AG04450 (cell line): ENCODE measurements around the gene RRP8. TPM values are rescaled to one million over a fixed set of nuclear protein-coding genes. Genes with fewer than 3 reads are reported as not detected.

Experiments used
- CTCF ChIA-PET: fragments of 300-600, 350-600 bp; formaldehyde crosslinking; extraction: SDS; loops from one replicate; lab custom pipeline; 2022; ENCODE audit warnings: antibody characterized with exemption, inconsistent platforms; lab: Charles Lee
- POLR2A ChIA-PET: fragments of 350-600 bp; formaldehyde crosslinking; extraction: SDS; loops from one replicate; lab custom pipeline; 2021; ENCODE audit warnings: antibody characterized with exemption, inconsistent platforms; lab: Yijun Ruan, JAX
- DNase-seq: peaks from one replicate; pipeline ENCODE4 v3.0.0-alpha.2; 2011; ENCODE audit warnings: low read depth, low spot score
- H3K27ac ChIP-seq: one replicate; pipeline ENCODE4 v1.5.1; 2012; ENCODE audit warnings: low read depth, low read length, control low read depth
- H3K27me3 ChIP-seq: one replicate; pipeline ENCODE4 v1.6.0; 2012; ENCODE audit warnings: low read length; ENCODE audit not compliant: control insufficient read depth, insufficient read depth
- H3K4me3 ChIP-seq: 2 replicates; pipeline ENCODE4 v1.5.1; 2011; ENCODE audit warnings: mild to moderate bottlenecking, low read depth, low read length, control low read depth
- H3K9me3 ChIP-seq: 2 replicates; pipeline ENCODE4 v1.5.1; 2012; ENCODE audit warnings: low read length; ENCODE audit not compliant: control insufficient read depth, insufficient read depth
- polyA plus RNA-seq: library from polyadenylated mRNA; depleted of rRNA; stranded (reverse); fragments of >200 nt; gene quantifications from 2 replicates; pipeline ENCODE4 v1.2.3, GENCODE V29; 2011
- TF ChIP-seq, protein P1 (sequence below): IDR thresholded peaks from 2 replicates; pipeline ENCODE4 v1.5.1; 2011; ENCODE audit warnings: low read depth, low read length, control low read depth, inconsistent platforms

Gene RRP8
- polyA plus RNA-seq, 1 experiment = 16.3 TPM

DNA sequence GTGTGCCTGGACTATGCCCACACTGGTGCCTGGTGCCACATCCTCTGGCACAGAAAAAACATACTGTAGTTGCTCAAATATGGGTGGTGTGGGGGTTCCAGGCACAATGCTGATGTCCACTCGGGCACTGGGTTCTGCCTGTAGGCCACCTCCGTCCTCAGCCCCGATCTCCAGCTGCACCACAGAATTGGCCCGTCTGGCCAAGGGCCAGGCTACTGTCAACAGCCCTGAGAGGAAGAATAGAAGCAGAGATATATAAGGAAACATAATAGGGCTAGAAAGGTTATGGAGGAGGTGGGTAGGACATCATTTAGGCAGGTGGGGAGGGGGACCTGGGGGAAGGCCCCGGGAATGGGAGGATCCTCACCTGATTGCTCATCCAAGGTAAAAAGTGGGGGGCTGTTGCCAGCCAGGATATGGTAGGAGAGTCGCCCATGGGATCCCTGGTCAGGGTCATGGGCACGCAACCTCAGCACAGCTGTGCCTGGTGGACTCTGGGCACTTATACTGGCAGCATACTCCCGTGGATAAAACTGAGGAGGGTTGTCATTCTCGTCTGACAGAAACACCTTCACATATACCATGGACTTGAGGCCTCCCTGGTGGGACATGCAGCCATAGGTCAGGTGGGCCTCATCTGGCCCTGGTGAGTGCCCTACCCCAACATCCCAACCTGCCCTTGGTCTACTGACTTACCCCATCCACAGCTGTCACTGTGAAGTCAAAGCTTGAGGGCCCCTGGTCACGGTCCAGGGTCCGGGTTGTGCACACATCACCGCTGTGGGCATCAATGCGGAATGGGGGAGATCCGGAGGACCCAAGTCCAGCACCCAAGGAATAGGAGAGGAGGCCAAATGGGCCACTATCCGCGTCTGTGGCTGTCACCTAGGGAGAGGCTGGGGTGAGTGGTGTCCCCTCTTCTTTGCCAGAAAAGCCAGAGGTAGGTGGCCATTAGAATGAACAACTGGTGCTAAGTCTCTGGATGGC is 30.3 kb upstream of the RRP8 start:
- CTCF ChIA-PET = no interaction called here
- TF ChIP-seq, protein P1, sequence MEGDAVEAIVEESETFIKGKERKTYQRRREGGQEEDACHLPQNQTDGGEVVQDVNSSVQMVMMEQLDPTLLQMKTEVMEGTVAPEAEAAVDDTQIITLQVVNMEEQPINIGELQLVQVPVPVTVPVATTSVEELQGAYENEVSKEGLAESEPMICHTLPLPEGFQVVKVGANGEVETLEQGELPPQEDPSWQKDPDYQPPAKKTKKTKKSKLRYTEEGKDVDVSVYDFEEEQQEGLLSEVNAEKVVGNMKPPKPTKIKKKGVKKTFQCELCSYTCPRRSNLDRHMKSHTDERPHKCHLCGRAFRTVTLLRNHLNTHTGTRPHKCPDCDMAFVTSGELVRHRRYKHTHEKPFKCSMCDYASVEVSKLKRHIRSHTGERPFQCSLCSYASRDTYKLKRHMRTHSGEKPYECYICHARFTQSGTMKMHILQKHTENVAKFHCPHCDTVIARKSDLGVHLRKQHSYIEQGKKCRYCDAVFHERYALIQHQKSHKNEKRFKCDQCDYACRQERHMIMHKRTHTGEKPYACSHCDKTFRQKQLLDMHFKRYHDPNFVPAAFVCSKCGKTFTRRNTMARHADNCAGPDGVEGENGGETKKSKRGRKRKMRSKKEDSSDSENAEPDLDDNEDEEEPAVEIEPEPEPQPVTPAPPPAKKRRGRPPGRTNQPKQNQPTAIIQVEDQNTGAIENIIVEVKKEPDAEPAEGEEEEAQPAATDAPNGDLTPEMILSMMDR = no peak

DNA sequence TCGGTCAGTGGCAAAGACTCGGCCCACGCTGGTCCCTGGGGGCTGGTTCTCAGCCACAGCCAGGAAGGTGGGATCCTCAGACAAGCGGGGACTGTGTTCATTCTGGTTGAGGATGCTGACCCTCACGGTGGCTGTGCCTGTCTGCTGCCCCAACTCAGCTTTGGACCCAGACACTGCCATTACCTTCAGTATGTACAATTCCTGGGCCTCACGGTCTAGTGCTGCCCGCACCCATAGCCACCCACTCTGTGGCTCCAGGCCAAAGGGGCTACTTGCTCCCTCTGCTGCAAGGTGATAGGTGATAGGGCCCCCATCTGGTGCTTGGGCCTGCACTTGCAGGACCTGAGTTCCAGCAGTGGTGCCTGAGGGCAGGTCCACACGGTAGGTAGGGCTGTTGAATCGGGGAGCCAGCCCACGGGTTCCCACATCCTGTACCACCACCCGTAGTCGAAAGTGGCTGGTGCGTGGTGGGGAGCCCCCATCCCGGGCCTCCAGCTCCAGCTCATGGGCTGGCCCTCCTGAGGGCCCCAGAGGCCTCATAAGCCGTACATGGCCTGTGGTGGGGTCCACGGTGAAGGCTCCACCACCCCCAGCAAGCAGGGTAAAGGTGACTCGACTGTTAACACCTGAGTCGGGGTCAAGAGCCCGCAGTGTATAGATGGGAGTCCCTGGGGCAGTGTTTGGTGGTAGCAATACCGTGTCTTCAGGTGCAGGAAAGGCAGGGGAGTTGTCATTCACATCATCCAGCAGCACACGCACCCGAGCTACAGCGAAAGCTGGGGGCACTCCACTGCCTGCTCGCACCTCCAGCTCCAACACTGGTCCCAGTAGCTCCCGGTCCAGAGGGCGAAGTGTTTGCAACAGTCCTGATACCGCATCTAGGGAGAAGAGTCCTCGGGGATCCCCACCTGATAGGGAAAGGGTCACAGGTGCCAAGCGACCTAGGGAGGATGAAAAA is 29.0 kb upstream of the RRP8 start:
- Histone ChIP-seq H3K9me3 (peaks cover 4% of the 10 kb centered on the region; the same call in 1 of the 2 replicates), H3K27ac (no peak overlapping the region), H3K27me3 (no peaks in the 10 kb centered on the region), H3K4me3 (no peak overlapping the region)
- TF ChIP-seq, protein P1 = no peak
- POLR2A ChIA-PET = no interaction called here
- CTCF ChIA-PET = interaction anchor here (1.7 kb wide), 1 partner anchor 51 kb away, joined by 6 read pairs; the partner anchor contains the start of gene MRPL17
- DNase-seq = no peak

More for the DNA sequence above, 30.3 kb upstream of the RRP8 start:
- POLR2A ChIA-PET = no interaction called here
- H3K4me3 ChIP-seq = no peak overlapping the region
- no peak overlapping the region for H3K27ac ChIP-seq
- no peak for DNase-seq
- H3K9me3 ChIP-seq = peaks cover 4% of the 10 kb centered on the region; the same call in 1 of the 2 replicates
- no peaks in the 10 kb centered on the region for H3K27me3 ChIP-seq

DNA sequence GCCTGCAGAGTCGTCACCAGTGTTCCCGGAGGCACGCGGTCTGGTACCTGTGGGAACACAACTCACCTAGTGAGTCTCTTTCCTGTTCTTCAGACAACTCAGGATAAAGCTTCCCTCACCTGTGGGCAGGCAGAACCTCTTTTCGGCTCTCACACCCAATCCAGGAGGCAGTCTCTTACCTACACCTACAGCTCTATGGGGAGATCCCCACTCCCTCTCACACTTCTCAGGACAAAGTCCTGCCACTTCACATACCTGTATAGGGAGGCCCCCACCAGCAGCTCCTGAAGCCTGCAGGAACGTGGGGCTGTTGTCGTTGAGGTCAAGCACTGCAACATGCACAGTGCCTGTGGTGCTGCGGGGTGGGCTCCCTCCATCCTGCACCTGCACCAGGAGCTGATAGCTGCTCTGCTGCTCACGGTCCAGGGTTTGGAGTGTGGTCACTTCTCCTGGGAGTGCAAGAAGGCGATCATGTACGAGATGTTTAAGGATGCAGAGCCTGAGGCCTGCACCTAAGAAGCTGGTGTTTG is 28.0 kb upstream of the RRP8 start:
- ChIA-PET POLR2A (interaction anchor here (0.6 kb wide), 1 partner anchor 182 kb away, joined by 3 read pairs; no protein-coding TSS in a partner anchor), CTCF (interaction anchor here (1.0 to 1.7 kb wide), 2 partner anchors 52 to 184 kb away, joined by 4 to 6 read pairs; partner anchors contain the start of gene MRPL17)
- H3K27ac ChIP-seq = no peak overlapping the region
- H3K27me3 ChIP-seq = no peaks in the 10 kb centered on the region
- TF ChIP-seq, protein P1 = no peak
- no peak for DNase-seq
- peaks cover 4% of the 10 kb centered on the region; the same call in 1 of the 2 replicates for H3K9me3 ChIP-seq
- H3K4me3 ChIP-seq = no peak overlapping the region

DNA sequence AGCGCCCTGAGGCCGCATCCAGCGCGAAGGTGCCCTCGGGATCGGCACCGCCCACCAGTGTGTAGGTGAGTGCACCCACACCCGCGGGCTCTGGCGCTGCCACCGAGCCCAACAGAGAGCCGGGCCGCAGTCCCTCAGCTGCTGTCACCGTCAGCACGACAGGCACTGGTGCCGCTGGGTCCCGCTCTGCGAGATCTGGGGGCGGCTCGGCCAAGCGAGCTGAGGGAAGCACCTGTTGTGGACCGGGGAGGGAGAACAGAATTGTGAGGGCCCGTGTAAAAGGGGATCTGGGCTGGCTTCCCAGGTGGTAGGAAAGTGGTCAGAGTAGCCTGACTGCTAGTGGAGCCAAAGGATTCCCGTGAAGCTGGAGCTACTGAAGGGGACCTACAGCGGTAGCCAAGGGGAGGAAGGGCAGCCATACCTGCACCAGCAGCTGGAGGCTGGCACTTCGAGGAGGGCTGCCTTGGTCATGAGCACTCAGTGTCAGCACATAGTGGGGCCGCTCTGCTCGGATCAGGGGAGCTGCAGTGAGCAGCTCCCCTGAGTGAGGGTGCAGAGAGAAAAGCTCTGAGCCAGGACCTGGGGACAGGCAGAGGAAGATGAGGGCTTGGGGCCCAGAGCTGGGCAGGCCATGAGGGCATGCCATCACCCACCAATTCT is 27.3 kb upstream of the RRP8 start:
- no peak overlapping the region for H3K4me3 ChIP-seq
- H3K27ac ChIP-seq = no peak overlapping the region
- TF ChIP-seq, protein P1 = no peak
- ChIA-PET POLR2A (no interaction called here), CTCF (interaction anchor here (1.0 to 1.7 kb wide), 2 partner anchors 53 to 184 kb away, joined by 4 to 6 read pairs; partner anchors contain the start of gene MRPL17)
- H3K27me3 ChIP-seq = no peaks in the 10 kb centered on the region
- DNase-seq = no peak
- peaks cover 4% of the 10 kb centered on the region; the same call in 1 of the 2 replicates for H3K9me3 ChIP-seq
